WTC11 (cell line): ENCODE measurements around the gene VTI1A. TPM values are rescaled to one million over a fixed set of nuclear protein-coding genes. Genes with fewer than 3 reads are reported as not detected.
A peak's percentile ranks its signal among the peaks of the same experiment; 100 is the strongest.

Experiments used
- ATAC-seq: fragments of 200-7000 bp; cut with Tn5 transposase; 2 replicates; pipeline ENCODE4 v1.10.0; 2021; ENCODE audit warnings: mild to moderate bottlenecking, moderate library complexity
- CTCF ChIA-PET: fragments of 300-600 bp; sonication (Branson Sonifier 250); formaldehyde crosslinking; loops from one replicate; lab custom pipeline; 2021; ENCODE audit warnings: antibody characterized with exemption; lab: Charles Lee
- POLR2A ChIA-PET: fragments of 350-600 bp; sonication (Branson Sonifier 250); formaldehyde crosslinking; loops from one replicate; lab custom pipeline; 2021; ENCODE audit warnings: antibody characterized with exemption; lab: Charles Lee
- DNase-seq: peaks from one replicate; pipeline ENCODE4 v3.0.0; 2021; ENCODE audit warnings: low spot score
- H3K27ac Mint-ChIP-seq: 2 replicates; pipeline ENCODE4 v1.8.0; 2021; ENCODE audit warnings: mixed read lengths
- H3K27me3 Mint-ChIP-seq: 2 replicates; pipeline ENCODE4 v1.8.0; 2021; ENCODE audit warnings: low read depth, mild to moderate bottlenecking, moderate library complexity, mixed read lengths
- H3K36me3 Mint-ChIP-seq: 2 replicates; pipeline ENCODE4 v1.8.0; 2021; ENCODE audit warnings: mixed read lengths
- H3K4me1 Mint-ChIP-seq: 2 replicates; pipeline ENCODE4 v1.8.0; 2022; ENCODE audit warnings: mixed read lengths
- H3K4me3 Mint-ChIP-seq: 2 replicates; pipeline ENCODE4 v1.8.0; 2021; ENCODE audit warnings: mild to moderate bottlenecking, moderate library complexity, mixed read lengths
- H3K9me3 Mint-ChIP-seq: 2 replicates; pipeline ENCODE4 v1.8.0; 2021; ENCODE audit warnings: mixed read lengths
- AR ChIP-seq: fragments of 250-450 bp; sonication (Bioruptor Pico); IDR thresholded peaks from 2 replicates; pipeline ENCODE4 v1.9.0; 2021; ENCODE audit warnings: mild to moderate bottlenecking
- ATF2 ChIP-seq: sonication (generic); formaldehyde crosslinking; IDR thresholded peaks from 2 replicates; pipeline ENCODE4 v1.8.1; 2022; ENCODE audit warnings: low read depth, missing genetic modification reagents, borderline replicate concordance
- ATF3 ChIP-seq: sonication (generic); formaldehyde crosslinking; conservative IDR thresholded peaks from 2 replicates; pipeline ENCODE4 v1.8.1; 2022; ENCODE audit warnings: mild to moderate bottlenecking, missing genetic modification reagents
- ATF6 ChIP-seq: sonication (generic); formaldehyde crosslinking; IDR thresholded peaks from 2 replicates; pipeline ENCODE4 v1.8.1; 2023; ENCODE audit warnings: mild to moderate bottlenecking, missing genetic modification reagents
- ERG ChIP-seq: fragments of 250-450 bp; sonication (Bioruptor Pico); IDR thresholded peaks from 2 replicates; pipeline ENCODE4 v1.8.0; 2021; ENCODE audit warnings: mild to moderate bottlenecking
- GTF2I ChIP-seq: fragments of 250-450 bp; sonication (Bioruptor Pico); conservative IDR thresholded peaks from 2 replicates; pipeline ENCODE4 v1.4.0; 2021; ENCODE audit warnings: mild to moderate bottlenecking
- MLX ChIP-seq: sonication (generic); formaldehyde crosslinking; IDR thresholded peaks from 2 replicates; pipeline ENCODE4 v1.8.1; 2023; ENCODE audit warnings: mild to moderate bottlenecking, missing genetic modification reagents, moderate library complexity
- NFYB ChIP-seq: sonication (generic); formaldehyde crosslinking; conservative IDR thresholded peaks from 2 replicates; pipeline ENCODE4 v1.8.0; 2022; ENCODE audit warnings: low read depth, missing genetic modification reagents
- NR1H2 ChIP-seq: sonication (generic); formaldehyde crosslinking; IDR thresholded peaks from 2 replicates; pipeline ENCODE4 v1.9.0; 2021; ENCODE audit warnings: mild to moderate bottlenecking, moderate library complexity, missing genetic modification reagents
- SOX15 ChIP-seq: fragments of 250-450 bp; sonication (Bioruptor Pico); IDR thresholded peaks from 2 replicates; pipeline ENCODE4 v1.9.0; 2021; ENCODE audit warnings: mild to moderate bottlenecking
- TCF7 ChIP-seq: sonication (generic); formaldehyde crosslinking; IDR thresholded peaks from 2 replicates; pipeline ENCODE4 v1.8.0; 2022; ENCODE audit warnings: mild to moderate bottlenecking, low read depth, missing genetic modification reagents, moderate library complexity
- TEAD4 ChIP-seq: sonication (generic); formaldehyde crosslinking; IDR thresholded peaks from 2 replicates; pipeline ENCODE4 v1.8.0; 2022; ENCODE audit warnings: mild to moderate bottlenecking, missing genetic modification reagents
- ZBTB43 ChIP-seq: sonication (generic); formaldehyde crosslinking; IDR thresholded peaks from 2 replicates; pipeline ENCODE4 v1.8.1; 2023; ENCODE audit warnings: mild to moderate bottlenecking, missing genetic modification reagents
- ZMAT4 ChIP-seq: fragments of 250-450 bp; sonication (Bioruptor Pico); IDR thresholded peaks from 2 replicates; pipeline ENCODE4 v1.9.0; 2021; ENCODE audit warnings: mild to moderate bottlenecking
- ZNF121 ChIP-seq: sonication (generic); formaldehyde crosslinking; IDR thresholded peaks from 2 replicates; pipeline ENCODE4 v1.8.0; 2023; ENCODE audit warnings: missing genetic modification reagents
- ZNF317 ChIP-seq: sonication (generic); formaldehyde crosslinking; IDR thresholded peaks from 2 replicates; pipeline ENCODE4 v1.8.1; 2023; ENCODE audit warnings: low read depth, mild to moderate bottlenecking, moderate library complexity, missing genetic modification reagents, borderline replicate concordance
- ZNF512 ChIP-seq: sonication (generic); formaldehyde crosslinking; IDR thresholded peaks from 2 replicates; pipeline ENCODE4 v1.8.1; 2022; ENCODE audit warnings: missing genetic modification reagents, borderline replicate concordance
- ZSCAN18 ChIP-seq: fragments of 250-450 bp; sonication (Bioruptor Pico); IDR thresholded peaks from 2 replicates; pipeline ENCODE4 v2.1.2; 2022; ENCODE audit warnings: mild to moderate bottlenecking, moderate library complexity
- total RNA-seq: library from RNA; stranded (reverse); gene quantifications from 3 replicates; pipeline ENCODE4 v1.2.3, GENCODE V29; 2021

Gene VTI1A
- total RNA-seq, 1 experiment from 2014 or later: 20.1 TPM

GRCh38 chr10:112558476-112559142, 111.6 kb downstream of the VTI1A start:
- peaks cover 31% of the 10 kb centered on the region for H3K4me1 Mint-ChIP-seq
- no peaks in the 10 kb centered on the region for H3K27me3 Mint-ChIP-seq
- no peaks in the 10 kb centered on the region for H3K9me3 Mint-ChIP-seq
- H3K4me3 Mint-ChIP-seq: no peak overlapping the region
- ChIA-PET POLR2A (no interaction called here), CTCF (interaction anchor here (0.6 kb wide), 1 partner anchor 641 kb away, joined by 3 read pairs; no protein-coding TSS in a partner anchor)
- no peak for DNase-seq
- no peak for TF ChIP-seq AR
- no peak for TF ChIP-seq ATF6
- TF ChIP-seq ZBTB43: no peak
- no peak for TF ChIP-seq SOX15 (CRISPR knock-in tag)
- no peak for TF ChIP-seq ZMAT4 (CRISPR knock-in tag)
- no peak for TF ChIP-seq NR1H2
- TF ChIP-seq ZNF317: no peak
- no peak for TF ChIP-seq ZNF512 (CRISPR knock-in tag)
- no peak for TF ChIP-seq ATF2 (CRISPR knock-in tag)
- no peak for TF ChIP-seq GTF2I (CRISPR knock-in tag)
- TF ChIP-seq ZSCAN18 (CRISPR knock-in tag): no peak
- no peak for TF ChIP-seq ZNF121 (CRISPR knock-in tag)
- TF ChIP-seq NFYB (CRISPR knock-in tag): no peak
- no peaks in the 10 kb centered on the region for H3K36me3 Mint-ChIP-seq
- H3K27ac Mint-ChIP-seq: no peak overlapping the region
- no peak for ATAC-seq

- Mint-ChIP-seq H3K9me3 (no peaks in the 10 kb centered on the region), H3K27me3 (no peaks in the 10 kb centered on the region), H3K4me1 (peaks cover 39% of the 10 kb centered on the region), H3K36me3 (no peaks in the 10 kb centered on the region), H3K4me3 (no peak overlapping the region), H3K27ac (no peak overlapping the region)
- ATAC-seq (peak; percentile 53), DNase-seq (no peak)
- CTCF ChIA-PET: interaction anchor here (0.6 to 0.9 kb wide), 2 partner anchors 87 to 641 kb away, joined by 3 read pairs; no protein-coding TSS in a partner anchor
- POLR2A ChIA-PET: no interaction called here
- TF ChIP-seq SOX15 (CRISPR knock-in tag) (no peak), MLX (CRISPR knock-in tag) (no peak), ZNF317 (no peak), ERG (CRISPR knock-in tag) (no peak), TCF7 (CRISPR knock-in tag) (no peak), ZSCAN18 (CRISPR knock-in tag) (no peak), TEAD4 (no peak), ATF3 (CRISPR knock-in tag) (no peak)
Measured at GRCh38 chr10:112559349-112559748, 112.3 kb downstream of the VTI1A start.
